ENCODE data around the gene BST1.

The BST1 gene

DNA sequence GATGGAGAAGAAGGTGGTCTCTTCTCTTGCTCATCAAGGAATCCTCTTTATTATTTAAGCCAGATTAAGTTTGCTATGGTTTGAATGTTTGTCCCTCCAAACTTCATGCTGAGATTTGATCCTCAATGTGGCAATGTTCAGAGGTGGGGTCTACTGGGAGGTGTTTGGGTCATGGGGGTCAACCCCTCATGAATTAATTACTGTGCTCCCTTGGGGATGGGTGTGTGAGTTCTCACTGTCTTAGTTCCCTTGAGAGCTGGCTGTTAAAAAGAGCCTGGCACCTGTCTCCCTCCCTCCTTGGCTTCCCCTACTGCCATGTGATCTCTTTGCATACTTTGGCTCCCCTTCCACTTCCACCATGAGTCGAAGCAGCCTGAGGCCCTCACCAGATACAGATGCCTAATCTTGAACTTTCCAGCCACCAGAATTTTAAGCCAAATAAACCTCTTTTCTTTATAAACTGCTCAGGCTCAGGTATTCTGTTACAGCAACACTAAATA is 39.3 kb downstream of the BST1 start:
- Histone ChIP-seq H4K20me1 (ENCODE audit: control insufficient read depth, insufficient read depth, low read depth, low read length) (no peaks in the 10 kb centered on the region), H3K27ac (ENCODE audit: low read depth, low read length) (no peak overlapping the region), H3K79me2 (ENCODE audit: control insufficient read depth, low read length) (no peaks in the 10 kb centered on the region), H3K9me3 (ENCODE audit: control insufficient read depth, insufficient read depth, low read length) (peaks cover 5% of the 10 kb centered on the region; the same call in 1 of the 2 replicates), H3F3A (ENCODE audit: control insufficient read depth, insufficient read depth) (no peaks in the 10 kb centered on the region), H3K4me2 (ENCODE audit: low read length) (no peak overlapping the region), H3K4me3 (ENCODE audit: low read length) (no peak overlapping the region), H3K4me1 (ENCODE audit: control insufficient read depth, low read length) (no peaks in the 10 kb centered on the region), H3K36me3 (ENCODE audit: control insufficient read depth, low read length) (no peaks in the 10 kb centered on the region), H3K27me3 (ENCODE audit: control insufficient read depth, low read length) (no peaks in the 10 kb centered on the region), H3K9me2 (replicated peaks; ENCODE audit: control insufficient read depth, low read length) (no peaks in the 10 kb centered on the region)
- TF ChIP-seq, protein P1, sequence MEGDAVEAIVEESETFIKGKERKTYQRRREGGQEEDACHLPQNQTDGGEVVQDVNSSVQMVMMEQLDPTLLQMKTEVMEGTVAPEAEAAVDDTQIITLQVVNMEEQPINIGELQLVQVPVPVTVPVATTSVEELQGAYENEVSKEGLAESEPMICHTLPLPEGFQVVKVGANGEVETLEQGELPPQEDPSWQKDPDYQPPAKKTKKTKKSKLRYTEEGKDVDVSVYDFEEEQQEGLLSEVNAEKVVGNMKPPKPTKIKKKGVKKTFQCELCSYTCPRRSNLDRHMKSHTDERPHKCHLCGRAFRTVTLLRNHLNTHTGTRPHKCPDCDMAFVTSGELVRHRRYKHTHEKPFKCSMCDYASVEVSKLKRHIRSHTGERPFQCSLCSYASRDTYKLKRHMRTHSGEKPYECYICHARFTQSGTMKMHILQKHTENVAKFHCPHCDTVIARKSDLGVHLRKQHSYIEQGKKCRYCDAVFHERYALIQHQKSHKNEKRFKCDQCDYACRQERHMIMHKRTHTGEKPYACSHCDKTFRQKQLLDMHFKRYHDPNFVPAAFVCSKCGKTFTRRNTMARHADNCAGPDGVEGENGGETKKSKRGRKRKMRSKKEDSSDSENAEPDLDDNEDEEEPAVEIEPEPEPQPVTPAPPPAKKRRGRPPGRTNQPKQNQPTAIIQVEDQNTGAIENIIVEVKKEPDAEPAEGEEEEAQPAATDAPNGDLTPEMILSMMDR (IDR thresholded peaks at IDR 0.05; ENCODE audit: low read depth, low read length, poor library complexity, severe bottlenecking): no peak
- TF ChIP-seq EZH2phosphoT487 (IDR thresholded peaks at IDR 0.05; ENCODE audit: borderline replicate concordance, low read length): no peak

DNA sequence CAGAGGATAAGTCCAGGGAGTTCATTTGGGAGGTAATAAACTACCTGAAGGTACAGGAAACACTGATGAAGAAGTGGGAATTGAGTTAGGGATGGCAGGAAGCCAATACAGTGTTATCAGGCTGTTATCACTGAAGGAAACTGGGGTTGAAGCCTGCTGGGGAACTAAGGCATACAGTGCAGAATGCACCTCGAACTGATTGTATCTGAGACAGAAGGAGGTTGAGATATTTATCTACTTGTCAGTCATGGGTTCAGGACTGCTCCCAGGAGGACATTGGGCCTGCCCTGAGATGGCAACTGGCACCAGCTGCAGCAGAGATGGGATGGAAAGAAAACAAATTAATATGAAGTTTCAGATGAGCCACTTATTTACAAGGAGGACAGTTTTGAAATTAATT is 39.8 kb downstream of the BST1 start:
- Histone ChIP-seq H3F3A (ENCODE audit: control insufficient read depth, insufficient read depth) (no peaks in the 10 kb centered on the region), H3K9me2 (replicated peaks; ENCODE audit: control insufficient read depth, low read length) (no peaks in the 10 kb centered on the region), H3K27me3 (ENCODE audit: control insufficient read depth, low read length) (no peaks in the 10 kb centered on the region), H3K4me1 (ENCODE audit: control insufficient read depth, low read length) (no peaks in the 10 kb centered on the region), H3K4me2 (ENCODE audit: low read length) (no peak overlapping the region), H3K27ac (ENCODE audit: low read depth, low read length) (no peak overlapping the region), H3K4me3 (ENCODE audit: low read length) (no peak overlapping the region), H3K9me3 (ENCODE audit: control insufficient read depth, insufficient read depth, low read length) (peaks cover 5% of the 10 kb centered on the region; the same call in 1 of the 2 replicates), H3K36me3 (ENCODE audit: control insufficient read depth, low read length) (no peaks in the 10 kb centered on the region), H3K79me2 (ENCODE audit: control insufficient read depth, low read length) (no peaks in the 10 kb centered on the region), H4K20me1 (ENCODE audit: control insufficient read depth, insufficient read depth, low read depth, low read length) (no peaks in the 10 kb centered on the region)
- TF ChIP-seq, protein P1 (IDR thresholded peaks at IDR 0.05; ENCODE audit: low read depth, low read length, poor library complexity, severe bottlenecking): no peak
- no peak for TF ChIP-seq EZH2phosphoT487 (IDR thresholded peaks at IDR 0.05; ENCODE audit: borderline replicate concordance, low read length)

DNA sequence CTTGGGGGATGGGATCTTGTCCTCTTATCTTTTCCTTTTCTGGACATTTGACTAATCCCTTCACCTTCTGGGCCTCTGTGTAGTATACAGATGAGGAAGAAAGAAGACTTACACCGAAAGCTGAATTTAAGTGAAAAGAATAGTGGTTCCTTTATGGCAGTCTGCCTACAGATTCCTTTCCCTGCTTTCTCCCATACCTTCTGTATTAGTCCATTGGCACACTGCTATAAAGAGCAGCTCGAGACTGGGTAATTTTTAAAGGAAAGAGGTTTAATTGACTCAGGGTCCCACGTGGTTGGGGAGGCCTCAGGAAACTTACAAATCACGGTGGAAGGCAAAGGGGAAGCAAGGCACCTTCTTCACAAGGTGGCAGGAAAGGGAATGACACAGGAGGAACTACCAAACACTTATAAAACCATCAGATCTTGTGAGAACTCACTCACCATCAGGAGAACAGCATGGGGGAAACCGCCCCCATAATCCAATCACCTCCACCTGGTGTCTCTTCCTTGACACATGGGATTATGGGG is 41.2 kb downstream of the BST1 start:
- no peaks in the 10 kb centered on the region for H3K36me3 ChIP-seq (ENCODE audit: control insufficient read depth, low read length)
- no peak overlapping the region for H3K4me3 ChIP-seq (ENCODE audit: low read length)
- H4K20me1 ChIP-seq (ENCODE audit: control insufficient read depth, insufficient read depth, low read depth, low read length): no peaks in the 10 kb centered on the region
- H3K27me3 ChIP-seq (ENCODE audit: control insufficient read depth, low read length): no peaks in the 10 kb centered on the region
- no peaks in the 10 kb centered on the region for H3K9me2 ChIP-seq (replicated peaks; ENCODE audit: control insufficient read depth, low read length)
- H3K79me2 ChIP-seq (ENCODE audit: control insufficient read depth, low read length): no peaks in the 10 kb centered on the region
- no peaks in the 10 kb centered on the region for H3F3A ChIP-seq (ENCODE audit: control insufficient read depth, insufficient read depth)
- TF ChIP-seq EZH2phosphoT487 (IDR thresholded peaks at IDR 0.05; ENCODE audit: borderline replicate concordance, low read length): no peak
- TF ChIP-seq, protein P1 (IDR thresholded peaks at IDR 0.05; ENCODE audit: low read depth, low read length, poor library complexity, severe bottlenecking): no peak
- H3K9me3 ChIP-seq (ENCODE audit: control insufficient read depth, insufficient read depth, low read length): peaks cover 5% of the 10 kb centered on the region; the same call in 1 of the 2 replicates
- no peak overlapping the region for H3K4me2 ChIP-seq (ENCODE audit: low read length)
- H3K4me1 ChIP-seq (ENCODE audit: control insufficient read depth, low read length): no peaks in the 10 kb centered on the region
- H3K27ac ChIP-seq (ENCODE audit: low read depth, low read length): no peak overlapping the region

Data from DOHH2 (cell line).